GM19025 (cell line): ENCODE data around the gene DPF3.

Experiments
- ATAC-seq: cut with Tn5 transposase; IDR thresholded peaks from one replicate; pipeline ENCODE4 v1.9.1; 2021; ENCODE audit warnings: mild to moderate bottlenecking, low read depth, moderate library complexity; ENCODE audit not compliant: unreplicated experiment

Gene DPF3

GRCh38 chr14:72845196-72845595 lies 48.7 kb downstream of the DPF3 start:
- no peak for ATAC-seq

DNA sequence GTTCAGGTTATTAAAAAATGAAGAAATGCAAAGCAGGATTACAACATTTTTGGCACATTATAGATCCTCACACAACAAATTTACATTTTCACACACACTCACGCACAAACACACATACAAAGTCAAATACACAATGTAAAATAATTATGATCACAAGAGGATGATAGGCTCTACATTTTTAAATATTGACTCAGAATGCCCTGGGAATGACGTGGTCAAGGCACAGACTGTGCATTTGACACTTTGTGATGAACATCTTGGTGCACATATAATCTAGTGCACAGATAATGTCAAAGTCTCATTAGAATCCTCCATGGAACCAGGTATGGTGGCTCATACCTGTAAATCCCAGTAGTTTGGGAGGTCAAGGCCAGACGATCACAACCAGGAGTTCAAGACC lies 49.4 kb downstream of the DPF3 start:
- ATAC-seq = no peak

DNA sequence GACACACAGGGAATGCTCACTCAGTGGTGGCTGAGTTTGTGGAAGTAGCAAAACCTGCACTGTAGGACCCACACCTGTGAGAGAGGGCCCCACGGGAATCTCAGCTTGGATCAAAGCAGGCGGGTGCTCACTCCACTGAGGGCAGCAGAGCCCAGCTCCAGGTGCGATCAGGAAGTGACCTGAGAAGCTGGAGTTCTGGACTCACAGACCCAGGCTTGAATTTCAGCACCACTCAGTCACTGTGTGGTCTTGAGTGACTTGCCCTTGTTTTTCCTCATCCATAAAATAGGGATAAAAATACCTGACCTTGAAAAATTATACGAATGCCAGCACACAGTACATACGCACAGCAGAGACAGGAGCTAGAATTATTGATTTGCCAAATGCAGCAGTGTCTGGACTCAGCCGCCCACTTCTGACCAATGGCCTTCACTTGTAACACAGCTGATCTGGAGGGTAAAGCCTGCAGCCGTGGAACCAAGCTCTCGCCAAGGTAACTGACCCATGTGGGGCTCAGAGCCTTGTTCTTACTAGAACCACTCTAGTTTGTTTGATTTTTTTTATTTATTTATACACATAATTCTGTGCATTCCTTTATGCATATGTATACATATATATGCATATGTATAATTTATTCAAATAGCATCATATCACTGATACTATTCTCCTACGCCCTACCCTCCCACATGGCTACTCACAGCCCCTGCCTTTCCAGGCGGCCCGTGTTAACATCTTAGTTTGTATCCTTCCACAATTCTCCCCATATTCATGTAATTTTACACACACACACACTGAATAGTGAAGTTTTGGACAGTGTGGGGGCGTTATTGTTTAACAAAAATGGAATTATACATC lies 53.9 kb downstream of the DPF3 start:
- ATAC-seq = no peak

- no peak for ATAC-seq
Measured at GRCh38 chr14:72839351-72839750, 54.5 kb downstream of the DPF3 start.

GRCh38 chr14:72836085-72836484 lies 57.8 kb downstream of the DPF3 start:
- no peak for ATAC-seq

- ATAC-seq = no peak
Measured at GRCh38 chr14:72833174-72833573, 60.7 kb downstream of the DPF3 start.

- ATAC-seq = no peak
Measured at GRCh38 chr14:72830786-72831594, 62.9 kb downstream of the DPF3 start.

DNA sequence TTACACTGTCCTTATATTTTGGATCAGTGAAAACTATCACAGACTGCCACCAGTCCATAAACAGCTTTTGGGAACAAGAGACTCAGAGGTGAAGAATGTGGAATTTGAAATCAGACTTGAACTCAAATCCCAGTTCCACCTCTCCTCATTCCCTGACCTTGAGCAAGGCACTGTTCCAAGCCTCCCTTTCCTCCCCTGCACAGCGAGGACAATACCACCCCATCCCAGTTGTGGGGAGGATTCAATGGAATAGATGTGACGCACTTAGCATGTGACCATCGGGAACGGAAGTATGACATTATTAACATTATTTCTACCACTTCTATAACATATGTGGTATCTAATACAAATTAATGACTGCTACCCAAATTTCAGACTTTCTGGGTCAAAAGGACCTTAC lies 63.5 kb downstream of the DPF3 start:
- ATAC-seq = no peak

GRCh38 chr14:72828604-72829003 lies 65.3 kb downstream of the DPF3 start:
- ATAC-seq = no peak

DNA sequence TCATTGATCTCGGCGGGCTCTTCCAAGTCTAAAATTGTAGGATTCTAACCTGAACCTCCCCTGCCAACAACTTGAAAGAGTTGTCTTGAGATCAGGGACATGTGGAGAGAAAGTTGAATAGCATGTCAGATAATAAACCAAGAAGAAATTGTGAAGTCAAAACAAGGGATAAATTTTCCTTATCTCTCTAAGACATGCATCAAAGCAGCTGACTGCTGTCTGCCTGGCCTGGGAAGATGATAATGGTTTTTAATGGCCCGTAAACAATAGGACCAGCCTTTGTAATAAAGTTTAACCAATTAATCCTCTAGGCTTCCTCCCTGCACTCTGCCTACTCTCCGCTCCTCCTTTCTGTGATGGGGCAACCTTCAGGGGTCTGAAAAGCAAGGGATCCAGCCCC lies 67.9 kb downstream of the DPF3 start:
- no peak for ATAC-seq

GRCh38 chr14:72825486-72825885 lies 68.4 kb downstream of the DPF3 start:
- no peak for ATAC-seq

- ATAC-seq = no peak
Measured at GRCh38 chr14:72824051-72824450, 69.8 kb downstream of the DPF3 start.

DNA sequence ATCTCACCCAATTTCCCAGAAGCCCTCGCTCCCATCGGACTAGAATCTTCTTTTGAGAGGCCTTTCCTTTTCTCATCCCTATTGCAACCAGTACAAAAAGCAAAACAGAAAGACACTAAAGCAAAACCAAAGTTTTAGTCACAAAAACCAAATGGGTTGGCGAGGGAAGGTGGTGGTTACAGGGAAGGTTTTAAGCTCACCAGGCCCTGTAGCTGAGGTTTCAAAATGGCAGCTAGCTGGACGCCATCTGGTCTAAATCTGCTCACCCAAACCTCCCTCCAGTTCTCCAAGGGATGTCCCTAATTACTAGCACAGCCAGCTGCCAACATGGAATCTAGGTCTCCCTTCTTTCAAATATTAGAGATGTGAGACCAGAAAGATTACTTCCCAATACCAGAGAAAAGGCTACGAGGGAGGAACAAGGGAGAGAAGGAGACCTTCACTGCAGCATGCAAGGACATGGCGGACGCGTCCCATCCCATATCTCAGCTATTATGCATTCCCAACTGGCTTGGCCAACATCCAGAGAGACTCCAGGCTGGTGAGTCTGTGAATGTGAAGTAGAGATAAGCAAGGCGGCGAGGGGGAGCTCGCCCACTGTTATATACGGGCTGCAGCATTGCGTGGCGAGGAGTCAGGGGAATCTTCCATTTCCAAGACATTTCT lies 70.8 kb downstream of the DPF3 start:
- ATAC-seq = no peak

DNA sequence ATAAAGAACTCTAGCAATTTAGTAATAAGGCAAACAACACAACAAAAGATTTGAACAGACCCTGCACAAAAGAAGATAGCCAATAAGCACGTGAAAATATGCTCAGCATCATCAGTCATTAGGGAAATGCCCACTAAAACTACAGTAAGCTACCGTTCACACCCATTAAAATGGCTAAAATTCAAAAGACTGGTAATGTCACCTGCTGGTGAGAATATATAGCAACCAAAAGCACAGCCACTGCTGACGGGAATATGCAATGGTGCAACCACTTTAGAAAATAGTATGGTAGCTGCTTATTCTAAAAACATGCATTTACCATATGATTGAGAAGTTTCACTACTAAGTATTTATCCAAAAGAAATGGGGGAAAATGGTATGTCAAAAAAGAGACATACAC lies 74.9 kb downstream of the DPF3 start:
- ATAC-seq = no peak

- no peak for ATAC-seq
Measured at GRCh38 chr14:72816287-72816686, 77.6 kb downstream of the DPF3 start.

- ATAC-seq = no peak
Measured at GRCh38 chr14:72815430-72815829, 78.5 kb downstream of the DPF3 start.

DNA sequence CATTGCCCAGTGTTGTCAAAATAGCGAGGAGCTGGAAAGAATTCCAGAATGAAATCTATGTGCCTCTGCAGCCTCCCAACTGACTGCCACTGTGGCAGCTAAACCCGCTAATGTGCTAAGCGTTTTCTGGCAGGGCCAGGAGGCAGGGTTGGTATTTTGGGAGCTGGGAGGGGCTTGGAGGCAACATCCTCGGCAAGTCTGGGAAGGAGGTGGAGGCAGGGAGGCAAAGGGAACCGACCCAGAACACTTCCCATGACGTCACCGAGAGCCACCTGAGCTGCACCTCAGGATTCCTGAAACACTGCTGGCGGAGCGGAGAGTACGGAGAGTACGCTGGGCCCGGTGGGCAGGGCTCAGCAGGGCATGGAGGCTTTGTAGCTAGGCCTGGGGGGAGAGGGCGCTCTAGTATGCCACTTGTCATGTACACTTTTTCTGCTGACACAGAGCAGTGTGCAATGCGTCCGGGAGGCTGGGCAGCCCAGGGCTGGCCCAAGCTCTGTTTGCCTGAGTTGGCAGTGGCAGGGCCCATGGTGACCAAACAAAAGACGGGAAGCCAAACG lies 81.5 kb downstream of the DPF3 start:
- ATAC-seq = no peak

DNA sequence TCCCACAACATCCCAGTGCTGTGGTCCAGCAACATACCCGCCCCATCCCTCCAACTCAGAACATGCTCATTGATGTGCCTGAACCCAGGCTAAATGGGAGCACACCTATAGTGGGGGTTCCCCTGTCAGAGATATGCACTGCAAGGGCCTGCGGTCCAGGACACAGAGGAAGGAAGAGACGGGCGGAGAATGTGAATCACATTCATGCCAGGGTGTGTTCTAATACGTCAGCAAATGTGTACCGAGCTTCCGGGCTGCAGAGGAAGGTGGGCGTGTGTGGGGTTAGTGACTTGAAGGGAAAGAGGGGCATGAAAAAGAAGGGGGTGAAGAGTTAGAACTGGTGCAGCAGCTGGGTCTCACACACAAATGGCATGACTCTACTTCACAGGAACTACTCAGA lies 83.7 kb downstream of the DPF3 start:
- ATAC-seq = no peak

- no peak for ATAC-seq
Measured at GRCh38 chr14:72809063-72809462, 84.8 kb downstream of the DPF3 start.

GRCh38 chr14:72808564-72808963 lies 85.3 kb downstream of the DPF3 start:
- no peak for ATAC-seq

GRCh38 chr14:72802588-72802946 lies 91.3 kb downstream of the DPF3 start:
- no peak for ATAC-seq
